B cell (primary cell): Measurements from ENCODE around the gene ADGRD1. TPM values are rescaled to one million over a fixed set of nuclear protein-coding genes. Genes with fewer than 3 reads are reported as not detected.

ENCODE experiments used
- ATAC-seq: fragments of 200-7000 bp; cut with Tn5 transposase; one replicate; pipeline ENCODE4 v1.10.0; 2021; ENCODE audit warnings: low read depth, mild to moderate bottlenecking, moderate number of reproducible peaks, moderate library complexity
- CTCF ChIA-PET: fragments of 350-600 bp; sonication (Branson Sonifier 250); formaldehyde crosslinking; loops from one replicate; lab custom pipeline; 2021; ENCODE audit warnings: antibody characterized with exemption, inconsistent platforms; lab: Charles Lee
- POLR2A ChIA-PET: fragments of 350-600 bp; sonication (Branson Sonifier 250); formaldehyde crosslinking; loops from one replicate; lab custom pipeline; 2021; ENCODE audit warnings: antibody characterized with exemption; lab: Charles Lee
- DNase-seq: peaks from one replicate; pipeline ENCODE4 v3.0.0; 2013
- H2AFZ ChIP-seq: 2 replicates; pipeline ENCODE4 v1.6.1; 2012; ENCODE audit warnings: mild to moderate bottlenecking, low read depth, low read length; ENCODE audit not compliant: insufficient read depth, poor library complexity, severe bottlenecking
- H3K27ac ChIP-seq, 2 donors: 1 replicate in 1 of 2; 2 replicates in 1 of 2; pipeline ENCODE4 v1.5.1; 2012 to 2013; ENCODE audit warnings: low read length in 2 of 2, mild to moderate bottlenecking in 2 of 2, moderate library complexity in 1 of 2
- H3K27me3 ChIP-seq, 4 experiments: fragments of 200-600 bp in 1 of 4; sonication (generic) in 1 of 4; replicated peaks in 1 of 4; 1 replicate in 2 of 4; 2 replicates in 2 of 4; pipeline versions ENCODE4 v1.6.1 to v1.7.0; 2013 to 2016; ENCODE audit warnings: low read length in 3 of 4, mild to moderate bottlenecking in 2 of 4, mixed read lengths in 1 of 4, moderate library complexity in 1 of 4; ENCODE audit not compliant: insufficient read depth in 4 of 4, control insufficient read depth in 3 of 4; ENCODE audit errors: control extremely low read depth in 1 of 4
- H3K36me3 ChIP-seq, 2 experiments: replicated peaks in 1 of 2; 1 replicate in 1 of 2; 2 replicates in 1 of 2; pipeline versions ENCODE4 v1.6.1 to v1.7.1; 2013; ENCODE audit warnings: low read length in 1 of 2; ENCODE audit not compliant: insufficient read depth in 2 of 2, control insufficient read depth in 1 of 2; ENCODE audit errors: control extremely low read depth in 1 of 2, extremely low read depth in 1 of 2
- H3K4me1 ChIP-seq, 2 donors: fragments of 200-600 bp in 1 of 2; sonication (generic) in 1 of 2; 1 replicate in 1 of 2; 2 replicates in 1 of 2; pipeline versions ENCODE4 v1.5.1 to v1.6.1; 2013 to 2017; ENCODE audit warnings: low read length in 2 of 2; ENCODE audit not compliant: control insufficient read depth in 2 of 2, insufficient read depth in 2 of 2
- H3K4me2 ChIP-seq: replicated peaks from 2 replicates; pipeline ENCODE3; 2012; ENCODE audit warnings: mild to moderate bottlenecking, low read depth, low read length; ENCODE audit not compliant: poor library complexity, severe bottlenecking
- H3K4me3 ChIP-seq, 5 experiments: fragments of 200-600 bp in 1 of 5; sonication (generic) in 1 of 5; 1 replicate in 3 of 5; 2 replicates in 2 of 5; pipeline versions ENCODE4 v1.5.1 to v1.7.0; 2011 to 2016; ENCODE audit warnings: low read length in 4 of 5, mild to moderate bottlenecking in 4 of 5, low read depth in 2 of 5, control low read depth in 1 of 5, moderate library complexity in 1 of 5; ENCODE audit not compliant: insufficient read depth in 1 of 5; ENCODE audit errors: control extremely low read depth in 1 of 5, extremely low read depth in 1 of 5
- H3K79me2 ChIP-seq: fragments of 200-600 bp; sonication (generic); one replicate; pipeline ENCODE4 v1.6.0; 2016; ENCODE audit warnings: low read length; ENCODE audit not compliant: control insufficient read depth, insufficient read depth
- H3K9ac ChIP-seq: fragments of 200-600 bp; sonication (generic); 2 replicates; pipeline ENCODE4 v1.6.1; 2017; ENCODE audit warnings: mild to moderate bottlenecking, low read length, moderate library complexity
- H3K9me3 ChIP-seq, 3 donors: one replicate each; pipeline versions ENCODE4 v1.6.1 to v1.7.1; 2013; ENCODE audit warnings: low read length in 2 of 3; ENCODE audit not compliant: control insufficient read depth in 2 of 3, insufficient read depth in 1 of 3; ENCODE audit errors: control extremely low read depth in 1 of 3
- H4K20me1 ChIP-seq: 2 replicates; pipeline ENCODE4 v1.6.0; 2012; ENCODE audit warnings: mild to moderate bottlenecking, low read length; ENCODE audit not compliant: insufficient read depth, control insufficient read depth, poor library complexity, severe bottlenecking
- H3K27ac Mint-ChIP-seq: one replicate; pipeline ENCODE4 v1.8.0; 2021; ENCODE audit warnings: mixed read lengths
- H3K27me3 Mint-ChIP-seq: one replicate; pipeline ENCODE4 v1.8.0; 2021; ENCODE audit warnings: mixed read lengths
- H3K4me1 Mint-ChIP-seq: one replicate; pipeline ENCODE4 v1.8.0; 2021; ENCODE audit warnings: mixed read lengths
- H3K4me3 Mint-ChIP-seq: one replicate; pipeline ENCODE4 v1.8.0; 2021; ENCODE audit warnings: mixed read lengths
- H3K9me3 Mint-ChIP-seq: one replicate; pipeline ENCODE4 v1.8.0; 2022; ENCODE audit warnings: mixed read lengths; ENCODE audit not compliant: insufficient read depth
- CTCF ChIP-seq: fragments of 200-600 bp; IDR thresholded peaks from one replicate; pipeline ENCODE4 v1.8.0; 2022; ENCODE audit warnings: antibody characterized with exemption, mild to moderate bottlenecking
- EZH2 ChIP-seq: IDR thresholded peaks from 2 replicates; pipeline ENCODE4 v1.6.1; 2012; ENCODE audit warnings: borderline replicate concordance, low read depth, mild to moderate bottlenecking, moderate library complexity, low read length; ENCODE audit not compliant: insufficient read depth, poor library complexity, severe bottlenecking
- WGBS: methylation state at CpG from one replicate; pipeline ENCODE4 v1.1.5; 2013; ENCODE audit warnings: missing lambda C conversion rate; ENCODE audit not compliant: insufficient coverage; 5-methylcytosine and 5-hydroxymethylcytosine counted together
- intact Hi-C: fragments of 100-400 bp; cut with micrococcal nuclease; formaldehyde crosslinking; loops from one replicate; pipeline ENCODE4 v1.10.0; 2022
- polyA plus RNA-seq: library from polyadenylated mRNA; depleted of rRNA; stranded (reverse); fragments of >200 nt; gene quantifications from 2 replicates; pipeline ENCODE4 v1.2.3, GENCODE V29; 2012
- total RNA-seq, 2 donors: library from RNA; stranded (reverse); fragments of 120-200 nt in 1 of 2; gene quantifications; 1 replicate in 1 of 2; 2 replicates in 1 of 2; pipeline versions ENCODE4 v1.2.3 to v1.2.4, GENCODE V29; 2013 to 2022

ADGRD1 gene
- total and polyA plus RNA-seq, 2 donors (not counting 1 experiment from before 2014, with no cell fraction given): 1.1 to 2.2 TPM

- intact Hi-C loops: no loop called here
- Histone ChIP-seq H4K20me1 (no peaks in the 10 kb centered on the region), H3K9ac (no peak overlapping the region), H3K9me3 (peaks cover 0 to 21% (median 0%) of the 10 kb centered on the region in 3 donors), H3K4me2 (no peak overlapping the region), H3K27ac (no peak overlapping the region), H3K4me1 (peaks cover 14 to 25% of the 10 kb centered on the region in 2 donors), H3K27me3 (peaks cover 0 to 2% (median 0%) of the 10 kb centered on the region in 4 experiments), H3K79me2 (no peaks in the 10 kb centered on the region), H3K4me3 (no peak overlapping the region), H2AFZ (no peak overlapping the region), H3K36me3 (no peaks in the 10 kb centered on the region)
- no peak for DNase-seq
- H3K27me3 Mint-ChIP-seq: peaks cover 7% of the 10 kb centered on the region
- ATAC-seq: no peak
- no peak overlapping the region for H3K4me3 Mint-ChIP-seq
- H3K4me1 Mint-ChIP-seq: no peaks in the 10 kb centered on the region
- TF ChIP-seq EZH2: no peak
- TF ChIP-seq CTCF: no peak
- H3K9me3 Mint-ChIP-seq: no peaks in the 10 kb centered on the region
- POLR2A ChIA-PET: no interaction called here
- WGBS: 78% methylated on average over 22 of the region's 28 CpGs
- CTCF ChIA-PET: no interaction called here
- no peak overlapping the region for H3K27ac Mint-ChIP-seq
Measured at GRCh38 chr12:131032082-131032750, 78.5 kb downstream of the ADGRD1 start.

GRCh38 chr12:131033486-131033885, 79.8 kb downstream of the ADGRD1 start:
- no peaks in the 10 kb centered on the region for H4K20me1 ChIP-seq
- Mint-ChIP-seq H3K27ac (no peak overlapping the region), H3K9me3 (no peaks in the 10 kb centered on the region), H3K4me3 (no peak overlapping the region), H3K4me1 (no peaks in the 10 kb centered on the region), H3K27me3 (peaks cover 6% of the 10 kb centered on the region)
- peaks cover 0 to 2% (median 0%) of the 10 kb centered on the region in 4 experiments for H3K27me3 ChIP-seq
- intact Hi-C loops: no loop called here
- CTCF ChIA-PET: no interaction called here
- no peak for ATAC-seq
- H3K9me3 ChIP-seq: peaks cover 0 to 25% (median 0%) of the 10 kb centered on the region in 3 donors
- POLR2A ChIA-PET: no interaction called here
- no peak for DNase-seq
- WGBS: 87% methylated on average over 15 of the region's 16 CpGs
- no peaks in the 10 kb centered on the region for H3K36me3 ChIP-seq
- no peaks in the 10 kb centered on the region for H3K79me2 ChIP-seq
- no peak overlapping the region for H3K9ac ChIP-seq
- no peak overlapping the region for H3K4me2 ChIP-seq
- no peak overlapping the region for H2AFZ ChIP-seq
- no peak for TF ChIP-seq EZH2
- no peak for TF ChIP-seq CTCF
- H3K27ac ChIP-seq: no peak overlapping the region
- no peak overlapping the region for H3K4me3 ChIP-seq
- peaks cover 14 to 25% of the 10 kb centered on the region in 2 donors for H3K4me1 ChIP-seq
